NCI-H1105 (cell line): ENCODE data around the gene PAXX.
A peak's percentile ranks its signal among the peaks of the same experiment; 100 is the strongest.

Source experiments
- DNase-seq: peaks from one replicate; lab custom pipeline; 2025; lab: John Stamatoyannopoulos, UW

Gene PAXX

DNA sequence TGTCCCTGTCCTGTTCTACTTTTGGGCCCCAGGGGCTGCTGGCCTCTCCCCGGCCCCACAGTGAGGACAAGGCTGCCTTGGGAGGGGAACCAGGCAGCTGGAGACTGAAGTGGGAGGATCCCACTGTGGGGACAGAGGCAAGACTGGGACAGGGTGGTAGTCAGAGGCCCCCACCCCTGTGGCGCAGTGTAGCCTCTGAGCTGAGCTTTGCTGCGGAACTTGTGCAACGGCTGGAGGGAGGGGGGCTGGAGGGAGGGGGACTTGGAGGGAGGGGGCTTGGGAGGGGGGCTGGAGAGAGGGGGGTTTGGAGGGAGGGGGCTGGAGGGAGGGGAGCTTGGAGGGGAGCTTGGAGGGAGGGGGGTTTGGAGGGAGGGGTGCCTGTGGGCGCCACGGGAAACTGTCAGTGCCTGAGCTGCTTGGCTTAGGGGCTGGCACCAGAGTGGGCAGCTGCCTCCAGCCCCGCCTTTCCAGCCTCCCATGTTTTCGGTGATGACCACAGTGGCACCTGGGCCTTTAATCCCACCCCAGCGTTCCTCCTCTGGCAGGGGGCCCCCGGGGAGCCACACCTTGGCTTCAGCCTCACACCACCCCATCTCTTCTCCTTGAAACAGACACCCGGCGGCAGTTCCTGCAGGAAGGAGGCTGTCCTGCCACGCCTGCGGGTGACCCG, 42.0 kb downstream of the PAXX start:
- no peak for DNase-seq

DNA sequence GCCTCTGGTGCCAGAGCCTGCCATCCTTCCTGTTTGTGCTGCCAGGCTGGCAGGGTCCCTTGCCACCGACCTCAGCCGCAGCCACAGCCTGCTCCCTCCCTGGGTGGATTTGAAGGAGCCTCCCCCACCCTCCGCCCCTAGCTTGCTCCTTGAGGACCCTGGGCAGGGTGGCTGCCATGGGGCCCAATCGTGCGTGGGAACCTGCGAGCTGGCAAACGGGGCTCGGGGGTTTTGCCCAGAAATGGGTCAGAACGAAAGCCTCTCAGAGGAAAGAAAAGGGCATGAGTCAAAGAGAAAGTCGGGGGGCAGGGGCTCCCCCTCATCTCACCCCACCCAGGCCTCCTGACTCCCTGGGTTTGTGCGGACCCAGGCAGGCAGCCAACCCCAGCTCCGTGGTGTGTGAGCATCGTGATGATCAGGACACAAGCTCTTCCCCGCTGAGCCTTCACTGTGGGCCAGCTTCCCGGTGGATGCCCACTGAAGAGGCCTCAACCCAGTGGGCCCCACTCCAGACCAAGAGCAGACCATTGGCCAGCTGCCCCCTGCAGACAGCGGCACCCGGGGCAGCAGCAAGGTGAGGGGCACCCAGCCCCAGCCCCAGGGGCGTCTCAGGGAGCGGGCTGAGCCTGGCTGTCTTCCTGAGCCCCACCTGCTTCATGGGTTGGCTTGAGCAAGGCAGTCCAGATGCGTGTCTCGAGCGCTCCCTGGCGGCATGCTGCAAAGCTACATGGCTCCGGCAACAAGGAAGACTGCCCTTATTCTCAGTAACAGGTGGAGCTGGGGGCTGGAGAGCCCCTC, 42.7 kb downstream of the PAXX start:
- peak; percentile 65 for DNase-seq

DNA sequence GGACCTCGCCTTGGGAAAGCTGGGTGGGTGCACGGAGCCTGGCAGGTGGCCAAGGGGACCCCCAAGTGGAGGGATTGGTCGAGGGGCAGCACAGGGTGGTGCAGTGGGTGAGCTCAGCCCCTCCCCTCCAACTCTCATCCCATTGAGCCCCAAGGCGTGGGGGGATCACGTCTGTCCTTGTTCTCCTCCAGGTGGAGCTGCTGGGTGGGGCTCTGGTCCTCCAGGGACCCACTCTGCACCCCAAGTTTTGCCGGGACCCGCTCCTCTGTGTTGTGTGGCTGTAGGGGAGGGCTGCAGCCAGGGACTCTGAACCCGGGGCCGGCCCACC, 43.2 kb downstream of the PAXX start:
- no peak for DNase-seq

DNA sequence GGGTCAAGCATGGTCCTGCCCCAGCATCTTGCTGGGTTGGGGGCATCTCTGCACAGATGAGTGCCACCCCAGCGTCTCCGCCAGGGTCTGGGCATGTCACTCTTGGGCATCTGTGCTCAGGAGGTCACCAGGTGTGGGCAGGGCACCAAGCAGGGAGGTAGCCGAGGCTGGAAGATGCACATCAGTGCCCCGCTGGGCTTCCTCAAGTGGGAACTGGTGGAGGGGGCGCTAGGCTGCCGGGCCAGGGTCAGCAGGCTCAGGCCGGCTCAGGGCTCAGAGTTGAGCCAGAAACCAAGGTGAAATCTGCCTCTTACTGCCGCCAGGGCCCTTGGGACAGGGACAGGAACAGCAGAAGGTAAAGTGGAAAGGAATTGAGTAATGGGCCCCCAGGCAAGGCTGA, 43.7 kb downstream of the PAXX start:
- no peak for DNase-seq

DNA sequence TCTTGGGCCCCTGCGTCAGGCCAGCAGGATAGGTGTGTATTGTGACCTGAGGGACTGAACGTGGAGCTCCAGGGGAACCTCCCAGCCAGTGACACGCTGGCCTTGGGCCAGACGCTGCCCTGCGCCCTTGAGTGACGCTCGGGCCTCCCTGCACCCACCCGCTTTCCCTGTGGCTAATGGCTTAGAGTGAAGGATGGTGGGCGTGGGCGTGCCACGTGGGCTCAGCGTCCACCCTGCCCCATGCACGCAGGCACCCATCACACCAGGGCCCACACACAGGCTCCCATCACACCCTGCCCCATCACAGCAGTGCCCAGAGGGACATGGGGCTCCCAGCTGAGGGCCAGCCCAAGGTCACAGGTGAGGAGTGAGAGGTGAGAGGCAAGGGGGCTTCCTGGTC, 44.8 kb downstream of the PAXX start:
- DNase-seq = no peak

DNA sequence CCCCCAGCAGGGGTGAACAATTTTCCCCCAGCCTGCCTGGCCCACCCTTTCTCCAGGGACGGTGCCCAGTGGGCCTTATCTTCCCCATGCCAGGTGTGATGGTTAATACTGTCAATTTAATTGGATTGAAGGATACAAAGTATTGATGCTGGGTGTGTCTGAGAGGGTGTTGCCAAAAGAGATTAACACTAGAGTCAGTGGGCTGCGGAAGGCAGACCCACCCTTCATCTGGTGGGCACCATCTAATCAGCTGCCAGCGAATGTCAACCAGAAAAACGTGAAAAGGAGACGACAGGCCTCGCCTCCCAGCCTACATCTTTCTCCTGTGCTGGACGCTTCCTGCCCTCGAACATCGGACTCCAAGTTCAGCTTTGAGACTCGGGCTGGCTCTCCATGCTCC, 45.3 kb downstream of the PAXX start:
- DNase-seq = no peak

DNA sequence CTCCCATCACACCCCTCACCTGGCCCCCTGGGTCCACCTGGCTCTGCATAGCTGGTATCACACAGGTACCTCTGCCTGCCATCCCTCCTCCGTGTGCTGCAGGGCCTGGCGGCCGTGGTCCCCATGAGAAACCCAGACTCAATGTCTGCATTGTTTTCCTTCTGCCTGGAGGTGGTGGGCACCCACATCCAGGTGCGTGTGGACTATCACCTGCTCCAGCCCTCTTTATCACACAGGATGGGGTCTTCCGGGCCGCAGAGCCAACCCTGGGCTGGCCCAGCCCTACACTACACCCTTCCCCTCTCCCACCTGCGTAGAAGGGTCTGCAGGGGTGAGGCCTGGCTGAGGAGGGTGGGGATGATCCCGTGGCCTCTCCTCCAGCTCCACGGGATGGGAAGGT, 46.7 kb downstream of the PAXX start:
- no peak for DNase-seq

DNA sequence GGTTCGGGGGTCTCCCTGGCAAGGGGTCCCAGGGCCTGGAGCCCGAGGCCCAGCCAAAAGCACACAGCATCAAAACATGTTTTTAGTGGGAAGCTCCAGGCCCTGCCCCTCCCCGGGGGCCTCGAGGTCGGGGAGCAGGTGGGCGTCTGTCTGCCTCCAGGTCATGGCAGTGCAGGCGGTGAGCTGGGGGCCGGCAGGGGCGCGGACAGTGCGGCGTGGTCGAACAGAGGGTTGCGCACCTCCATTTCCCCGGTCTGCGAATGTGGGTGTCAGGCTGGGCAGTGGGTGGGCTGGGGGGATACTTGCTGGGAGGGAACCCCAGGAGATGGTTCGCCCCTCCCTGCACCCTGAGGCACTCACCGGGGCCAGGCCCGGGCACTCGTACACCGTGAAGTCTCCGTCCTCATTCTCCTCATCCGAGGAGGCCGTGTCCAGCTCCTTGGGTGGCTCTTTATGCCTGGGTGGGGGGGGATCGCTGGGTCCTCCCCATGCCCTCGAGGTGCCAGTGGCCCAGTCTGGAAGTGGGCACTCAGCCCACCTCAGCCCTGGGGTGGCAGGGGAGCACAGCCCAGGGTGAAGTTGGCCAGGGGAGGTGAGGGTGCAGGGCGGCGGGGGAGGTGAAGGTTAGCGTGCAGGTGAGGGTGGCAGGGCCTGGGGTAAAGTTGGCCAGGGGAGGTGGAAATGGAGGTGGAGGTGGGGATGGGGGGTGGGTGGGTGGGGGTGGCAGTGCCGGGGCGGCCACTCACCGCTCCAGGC, 47.6 kb downstream of the PAXX start:
- no peak for DNase-seq

DNA sequence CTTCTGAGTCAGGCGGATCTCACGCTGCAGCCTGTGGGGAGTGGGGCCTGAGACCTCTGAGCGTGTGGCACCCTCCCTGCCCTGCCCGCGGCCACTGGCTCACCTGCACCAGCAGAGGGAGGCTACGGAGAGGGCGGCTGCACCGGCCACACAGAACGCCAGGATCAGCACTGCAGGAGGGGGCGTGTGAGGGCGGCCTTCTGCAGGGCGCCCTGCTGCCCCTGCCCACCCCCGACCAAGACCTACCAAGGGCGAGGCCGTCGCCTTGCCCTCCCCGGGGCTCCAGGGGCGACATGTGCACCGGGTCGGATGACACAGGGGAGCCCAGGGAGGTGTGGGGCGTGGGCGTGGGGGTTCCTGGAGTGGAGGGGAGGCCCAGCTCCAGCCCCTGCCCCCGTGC, 48.3 kb downstream of the PAXX start:
- DNase-seq = no peak

DNA sequence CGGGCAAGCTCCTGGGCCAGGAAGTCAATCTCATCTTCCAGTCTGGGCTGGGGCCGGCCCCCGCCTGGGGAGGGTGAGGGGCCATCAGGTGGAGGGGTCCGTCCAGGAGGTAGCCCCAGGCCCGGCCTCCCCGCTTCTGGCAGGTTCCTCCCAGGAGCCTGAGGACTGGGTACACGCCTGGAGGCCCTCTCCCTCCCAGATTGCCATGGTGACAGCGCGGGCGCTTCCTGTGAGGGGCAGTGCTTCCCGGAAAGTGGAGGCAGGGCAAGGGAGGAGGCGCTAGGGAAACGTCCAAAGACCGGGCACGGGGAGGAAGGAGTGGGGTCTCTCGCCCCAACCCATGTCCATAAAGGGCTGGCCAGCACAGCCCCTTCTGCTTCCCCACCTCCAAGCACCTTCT, 48.9 kb downstream of the PAXX start:
- no peak for DNase-seq

DNA sequence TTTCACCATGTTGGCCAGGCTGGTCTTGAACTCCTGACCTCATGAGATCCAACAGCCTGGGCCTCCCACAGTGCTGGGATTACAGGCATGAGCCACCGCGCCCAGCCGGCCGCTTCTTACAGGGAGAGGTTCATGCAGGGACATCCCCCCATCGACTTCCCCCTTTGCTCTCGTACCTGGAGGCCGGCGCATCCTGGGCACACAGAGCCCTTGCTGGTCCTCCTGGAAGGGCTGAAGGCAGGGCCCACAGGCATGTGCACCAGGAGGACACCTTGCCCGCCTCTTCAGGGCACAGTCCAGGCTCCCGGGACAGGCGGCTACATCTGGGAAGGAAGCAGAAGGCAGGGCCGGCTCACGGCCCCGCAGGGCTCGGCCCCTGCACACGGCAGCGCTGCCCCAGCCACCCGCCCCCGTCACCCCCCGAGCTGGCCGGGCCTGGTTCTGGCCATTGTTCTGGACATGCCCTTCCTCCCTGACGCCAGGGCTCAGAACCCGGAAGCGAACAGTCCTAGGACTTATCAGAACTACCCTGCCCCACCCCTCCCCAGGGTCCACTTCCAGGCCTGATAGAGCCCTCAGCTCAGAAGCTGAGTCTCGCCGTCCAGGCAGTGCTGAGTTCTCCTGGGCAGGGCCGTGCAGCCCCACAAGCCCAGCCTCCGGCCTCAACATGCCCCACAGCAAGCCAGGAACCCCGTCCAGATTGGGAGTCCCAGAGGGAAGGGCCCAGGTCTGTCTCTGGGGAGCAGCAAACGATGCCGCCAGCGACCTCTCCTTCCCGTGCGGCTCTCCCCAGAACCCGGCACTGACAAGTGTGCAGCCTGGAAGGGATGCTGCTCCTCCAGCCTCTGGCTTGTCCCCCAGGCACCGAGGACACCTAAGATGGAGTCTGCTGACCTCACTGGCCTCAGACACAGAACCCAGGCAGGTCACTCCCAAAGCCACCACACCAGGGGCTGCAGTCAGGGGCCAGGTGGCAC, 50.8 kb downstream of the PAXX start:
- DNase-seq = no peak
